Endodermal cell (in vitro differentiated cells): ENCODE results near the gene C17orf67. TPM values are rescaled to one million over a fixed set of nuclear protein-coding genes. Genes with fewer than 3 reads are reported as not detected.

Experiments
- DNase-seq: peaks from one replicate; pipeline ENCODE4 v3.0.0-alpha.2; 2017
- H3K27ac ChIP-seq: 2 replicates; pipeline ENCODE4 v1.5.1; 2013; ENCODE audit warnings: mild to moderate bottlenecking, low read depth, low read length, moderate library complexity
- H3K27me3 ChIP-seq: 2 replicates; pipeline ENCODE4 v1.6.1; 2013; ENCODE audit warnings: mild to moderate bottlenecking, low read length, moderate library complexity; ENCODE audit not compliant: insufficient read depth, control insufficient read depth, poor library complexity, severe bottlenecking
- H3K36me3 ChIP-seq: 2 replicates; pipeline ENCODE4 v1.7.0; 2013; ENCODE audit warnings: mild to moderate bottlenecking, low read length, moderate library complexity; ENCODE audit not compliant: control insufficient read depth, insufficient read depth
- H3K4me1 ChIP-seq: one replicate; pipeline ENCODE4 v1.7.0; 2013; ENCODE audit warnings: low read length; ENCODE audit not compliant: control insufficient read depth, insufficient read depth
- H3K4me3 ChIP-seq: 2 replicates; pipeline ENCODE4 v1.5.1; 2013; ENCODE audit warnings: mild to moderate bottlenecking, low read length, moderate library complexity
- H3K9ac ChIP-seq: 2 replicates; pipeline ENCODE4 v1.6.1; 2013; ENCODE audit warnings: mild to moderate bottlenecking, low read length, moderate library complexity; ENCODE audit not compliant: poor library complexity, severe bottlenecking; ENCODE audit errors: extremely low read depth
- H3K9me3 ChIP-seq: 2 replicates; pipeline ENCODE4 v1.6.1; 2013; ENCODE audit warnings: mild to moderate bottlenecking, low read length, moderate library complexity; ENCODE audit not compliant: control insufficient read depth
- H3K27ac Mint-ChIP-seq: 2 replicates; pipeline ENCODE4 v1.8.0; 2020; ENCODE audit warnings: mixed read lengths
- H3K27me3 Mint-ChIP-seq: 2 replicates; pipeline ENCODE4 v1.8.0; 2021; ENCODE audit warnings: mild to moderate bottlenecking, mixed read lengths; ENCODE audit not compliant: insufficient read depth
- H3K36me3 Mint-ChIP-seq: 2 replicates; pipeline ENCODE4 v1.8.0; 2020; ENCODE audit warnings: low read depth, mixed read lengths
- H3K4me1 Mint-ChIP-seq: 2 replicates; pipeline ENCODE4 v1.8.0; 2020; ENCODE audit warnings: mixed read lengths
- H3K4me3 Mint-ChIP-seq: 2 replicates; pipeline ENCODE4 v1.8.0; 2020; ENCODE audit warnings: mild to moderate bottlenecking, moderate library complexity, mixed read lengths
- H3K9me3 Mint-ChIP-seq: 2 replicates; pipeline ENCODE4 v1.8.0; 2020; ENCODE audit warnings: mild to moderate bottlenecking, mixed read lengths
- WGBS, 2 experiments: methylation state at CpG; one replicate each; pipeline versions ENCODE4 v1.1.5 to v1.1.7; 2013; ENCODE audit warnings: missing lambda C conversion rate in 2 of 2, mixed read lengths in 1 of 2; ENCODE audit not compliant: insufficient coverage in 1 of 2, insufficient read length in 1 of 2; 5-methylcytosine and 5-hydroxymethylcytosine counted together
- total RNA-seq, 2 donors: library from RNA; stranded (reverse); fragmentation: NEBNext Ultra II Directional in 1 of 2; extraction: Animal tissue kit (Norgen Biotek cat#: 25700) in 1 of 2; gene quantifications; 2 replicates in 1 of 2; 3 replicates in 1 of 2; pipeline ENCODE4 v1.2.1, GENCODE V29; 2021
- TF ChIP-seq, protein P1 (sequence below): fragments of 200-600 bp; sonication (generic); conservative IDR thresholded peaks from 2 replicates; pipeline ENCODE4 v1.5.0; 2021; ENCODE audit warnings: antibody characterized with exemption, mild to moderate bottlenecking

The C17orf67 gene
- total RNA-seq, 2 donors from 2014 or later, result 1.2 to 1.5 TPM

GRCh38 chr17:56819030-56819429, 14.7 kb downstream of the C17orf67 start:
- 99 to 100% methylated on average over 1 to 2 of the region's 2 CpGs for WGBS, 2 experiments
- TF ChIP-seq, protein P1, sequence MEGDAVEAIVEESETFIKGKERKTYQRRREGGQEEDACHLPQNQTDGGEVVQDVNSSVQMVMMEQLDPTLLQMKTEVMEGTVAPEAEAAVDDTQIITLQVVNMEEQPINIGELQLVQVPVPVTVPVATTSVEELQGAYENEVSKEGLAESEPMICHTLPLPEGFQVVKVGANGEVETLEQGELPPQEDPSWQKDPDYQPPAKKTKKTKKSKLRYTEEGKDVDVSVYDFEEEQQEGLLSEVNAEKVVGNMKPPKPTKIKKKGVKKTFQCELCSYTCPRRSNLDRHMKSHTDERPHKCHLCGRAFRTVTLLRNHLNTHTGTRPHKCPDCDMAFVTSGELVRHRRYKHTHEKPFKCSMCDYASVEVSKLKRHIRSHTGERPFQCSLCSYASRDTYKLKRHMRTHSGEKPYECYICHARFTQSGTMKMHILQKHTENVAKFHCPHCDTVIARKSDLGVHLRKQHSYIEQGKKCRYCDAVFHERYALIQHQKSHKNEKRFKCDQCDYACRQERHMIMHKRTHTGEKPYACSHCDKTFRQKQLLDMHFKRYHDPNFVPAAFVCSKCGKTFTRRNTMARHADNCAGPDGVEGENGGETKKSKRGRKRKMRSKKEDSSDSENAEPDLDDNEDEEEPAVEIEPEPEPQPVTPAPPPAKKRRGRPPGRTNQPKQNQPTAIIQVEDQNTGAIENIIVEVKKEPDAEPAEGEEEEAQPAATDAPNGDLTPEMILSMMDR, result no peak
- H3K27ac Mint-ChIP-seq, result no peak overlapping the region
- no peaks in the 10 kb centered on the region for H3K27me3 ChIP-seq
- no peaks in the 10 kb centered on the region for H3K36me3 ChIP-seq
- H3K4me3 Mint-ChIP-seq, result no peak overlapping the region
- peaks cover 3% of the 10 kb centered on the region for H3K27me3 Mint-ChIP-seq
- no peak for DNase-seq
- no peak overlapping the region for H3K9ac ChIP-seq
- H3K27ac ChIP-seq, result no peak overlapping the region
- H3K4me1 Mint-ChIP-seq, result no peaks in the 10 kb centered on the region
- no peaks in the 10 kb centered on the region for H3K4me1 ChIP-seq
- H3K36me3 Mint-ChIP-seq, result no peaks in the 10 kb centered on the region
- H3K9me3 ChIP-seq, result no peaks in the 10 kb centered on the region
- H3K9me3 Mint-ChIP-seq, result no peaks in the 10 kb centered on the region
- no peak overlapping the region for H3K4me3 ChIP-seq

- Histone ChIP-seq H3K4me1 (no peaks in the 10 kb centered on the region), H3K36me3 (no peaks in the 10 kb centered on the region), H3K9me3 (no peaks in the 10 kb centered on the region), H3K4me3 (no peak overlapping the region), H3K9ac (no peak overlapping the region), H3K27ac (no peak overlapping the region), H3K27me3 (no peaks in the 10 kb centered on the region)
- Mint-ChIP-seq H3K27ac (no peak overlapping the region), H3K27me3 (peaks cover 6% of the 10 kb centered on the region), H3K4me1 (no peaks in the 10 kb centered on the region), H3K9me3 (no peaks in the 10 kb centered on the region), H3K36me3 (no peaks in the 10 kb centered on the region), H3K4me3 (no peak overlapping the region)
- TF ChIP-seq, protein P1, result no peak
- DNase-seq, result no peak
Observed at GRCh38 chr17:56817066-56817465, 16.7 kb downstream of the C17orf67 start.

GRCh38 chr17:56815711-56816110, 18.0 kb downstream of the C17orf67 start:
- Mint-ChIP-seq H3K27me3 (peaks cover 6% of the 10 kb centered on the region), H3K36me3 (no peaks in the 10 kb centered on the region), H3K4me1 (no peaks in the 10 kb centered on the region), H3K27ac (no peak overlapping the region), H3K4me3 (no peak overlapping the region), H3K9me3 (no peaks in the 10 kb centered on the region)
- no peak for DNase-seq
- Histone ChIP-seq H3K36me3 (no peaks in the 10 kb centered on the region), H3K9ac (no peak overlapping the region), H3K27ac (no peak overlapping the region), H3K4me3 (no peak overlapping the region), H3K4me1 (peaks cover 7% of the 10 kb centered on the region), H3K27me3 (no peaks in the 10 kb centered on the region), H3K9me3 (no peaks in the 10 kb centered on the region)
- TF ChIP-seq, protein P1, result no peak
- WGBS, 2 experiments, result 88 to 91% methylated on average over 6 of the region's 6 CpGs
